Stimulated activated CD4-positive, alpha-beta T cell treated with anti-CD3 and anti-CD28 coated beads, TNF-alpha, amount 100 ng/mL, for 24 hours (primary cell): ENCODE results near the gene ETHE1.
A peak's percentile ranks its signal among the peaks of the same experiment; 100 is the strongest.
"Not testable (repeated sequence)": the region's sequence is repeated elsewhere in the genome, so short reads cannot be mapped to it uniquely, and the experiment has no call there.

Experiments
- DNase-seq, 3 experiments: peaks; one replicate each; pipeline ENCODE4 v3.0.0-alpha.2; 2020; ENCODE audit warnings: low read depth in 3 of 3

The ETHE1 gene

DNA sequence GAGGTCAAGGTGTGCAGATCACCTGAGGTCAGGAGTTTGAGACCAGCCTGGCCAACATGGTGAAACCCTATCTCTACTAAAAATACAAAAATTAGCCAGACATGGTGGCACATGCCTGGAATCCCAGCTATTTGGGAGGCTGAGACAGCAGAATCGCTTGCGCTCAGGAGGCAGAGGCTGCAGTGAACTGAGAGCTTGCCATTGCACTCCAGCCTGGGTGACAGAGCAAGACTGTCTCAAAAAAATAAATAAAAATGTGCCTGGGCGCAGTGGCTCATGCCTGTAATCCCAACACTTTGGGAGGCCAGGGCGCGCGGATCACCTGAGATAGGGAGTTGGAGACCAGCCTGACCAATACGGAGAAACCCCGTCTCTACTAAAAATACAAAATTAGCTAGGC is 3.3 kb downstream of the ETHE1 start:
- DNase-seq: not testable (repeated sequence)

- no peak for DNase-seq
These were observed 4.1 kb downstream of the ETHE1 start for GRCh38 chr19:43522929-43523328.

GRCh38 chr19:43519436-43520088 is 7.4 kb downstream of the ETHE1 start:
- DNase-seq: peak; percentile 70 to 78 (median 76)

- no peak for DNase-seq
These were observed 8.9 kb downstream of the ETHE1 start for GRCh38 chr19:43518051-43518450.

DNA sequence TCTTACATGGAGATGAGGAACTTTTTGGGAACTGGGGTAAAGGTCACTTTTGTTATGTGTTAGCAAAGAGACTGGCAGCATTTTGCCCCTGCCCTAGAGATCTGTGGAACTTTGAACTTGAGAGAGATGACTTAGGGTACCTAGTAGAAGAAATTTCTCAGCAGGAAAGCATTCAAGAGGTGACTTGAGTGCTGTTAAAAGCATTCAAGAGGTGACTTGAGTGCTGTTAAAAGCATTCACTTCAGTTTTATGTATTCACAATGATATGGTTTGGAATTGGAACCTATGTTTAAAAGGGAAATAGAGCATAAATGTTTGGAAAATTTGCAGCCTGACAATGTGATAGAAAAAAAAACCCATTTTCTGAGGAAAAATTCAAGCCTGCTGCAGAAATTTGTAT is 14.6 kb downstream of the ETHE1 start:
- DNase-seq: not testable (repeated sequence)

DNA sequence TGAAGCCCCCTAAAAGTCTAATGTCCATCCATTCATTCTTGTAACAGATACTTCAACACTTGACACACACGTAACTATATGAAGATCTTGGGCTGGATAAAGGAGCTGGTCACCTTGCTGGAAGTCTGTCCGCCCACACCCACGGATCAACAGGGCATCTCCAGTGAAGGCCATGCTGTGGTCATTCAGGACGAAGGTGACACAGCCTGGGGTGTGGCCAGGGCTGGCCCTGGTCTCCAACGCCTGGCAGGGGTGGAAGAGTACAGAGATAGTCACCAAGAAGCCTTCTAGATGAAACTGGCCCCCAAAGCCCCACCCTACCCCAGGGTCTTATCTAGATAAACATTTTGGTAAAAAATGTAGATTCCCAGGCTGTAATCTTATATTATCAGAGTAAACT is 15.7 kb downstream of the ETHE1 start:
- no peak for DNase-seq

DNA sequence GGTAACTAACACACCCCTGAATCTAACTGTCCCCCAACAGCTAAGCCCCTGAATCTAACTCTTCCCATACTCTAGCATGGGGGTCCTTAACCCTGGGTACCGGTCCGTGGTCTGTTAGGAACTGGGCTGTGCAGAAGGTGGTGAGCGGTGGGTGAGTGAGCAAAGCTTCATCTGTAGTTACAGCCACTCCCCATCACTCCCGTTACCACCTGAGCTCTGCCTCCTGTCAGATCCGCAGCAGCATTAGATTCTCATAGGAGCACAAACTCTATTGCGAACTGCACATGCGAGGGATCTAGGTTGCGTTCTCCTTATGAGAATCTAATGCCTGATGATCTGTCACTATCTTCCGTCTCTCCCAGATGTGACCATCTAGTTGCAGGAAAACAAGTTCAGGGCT is 16.3 kb downstream of the ETHE1 start:
- DNase-seq: no peak

GRCh38 chr19:43507880-43508279 is 19.1 kb downstream of the ETHE1 start:
- DNase-seq: no peak

DNA sequence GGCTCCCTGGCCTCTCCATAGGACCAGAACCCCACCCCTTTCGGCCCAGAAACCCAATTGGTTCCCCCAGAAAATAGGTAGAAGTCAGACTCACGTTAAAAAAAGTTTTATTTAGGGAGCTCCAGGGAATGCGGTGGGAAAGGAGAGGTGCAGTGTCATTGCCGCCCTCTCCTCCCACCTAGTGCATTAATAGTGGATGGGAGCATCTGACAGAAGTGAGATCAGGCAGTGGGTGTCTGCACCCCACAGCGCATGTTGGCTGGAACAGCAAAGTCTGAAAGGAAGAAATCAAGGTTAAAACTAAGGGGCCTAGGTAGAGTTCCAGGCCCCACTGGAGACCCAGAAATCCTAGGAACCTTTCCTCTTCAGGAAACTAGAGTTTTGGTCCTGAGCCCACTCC is 20.4 kb downstream of the ETHE1 start:
- no peak for DNase-seq

DNA sequence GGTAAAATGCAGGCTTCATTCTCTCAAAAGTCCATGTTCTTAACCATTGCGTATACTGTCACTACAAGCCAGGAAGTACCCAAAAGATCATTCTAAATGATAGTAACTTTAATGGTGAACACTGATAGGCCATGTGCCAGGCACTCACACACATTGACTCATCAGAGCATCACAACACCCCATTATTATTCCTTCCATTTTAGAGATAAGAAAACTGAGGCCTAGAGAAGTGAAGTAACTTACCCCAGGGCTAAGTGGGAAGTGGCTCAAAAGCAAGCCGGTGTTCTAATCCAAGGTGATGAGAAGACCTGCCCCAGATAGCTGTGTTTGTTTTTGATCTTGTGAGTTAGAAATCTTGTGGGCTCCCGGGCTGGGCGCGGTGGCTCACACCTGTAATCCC is 21.1 kb downstream of the ETHE1 start:
- no peak for DNase-seq

DNA sequence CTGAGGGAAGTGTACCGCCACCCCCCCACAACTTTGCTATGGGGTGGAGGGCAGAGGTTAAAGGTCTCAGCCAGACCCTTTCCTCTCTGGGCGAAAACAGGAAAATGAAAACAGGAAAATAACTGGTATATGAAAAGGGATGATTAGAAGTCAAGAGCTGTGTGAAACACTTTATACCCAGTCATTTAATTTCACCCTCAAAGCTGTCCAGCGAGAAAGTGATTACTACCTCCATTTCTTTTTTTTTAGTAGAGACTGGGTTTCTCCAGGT is 21.9 kb downstream of the ETHE1 start:
- no peak for DNase-seq

GRCh38 chr19:43504426-43505185 is 22.4 kb downstream of the ETHE1 start, which contains the start of gene PHLDB3:
PHLDB3 (minus strand) TSS chr19:43504746; CDS start chr19:43504118, 628 bp downstream.
- peak in 1 of 3 experiments; percentile 37 for DNase-seq

DNA sequence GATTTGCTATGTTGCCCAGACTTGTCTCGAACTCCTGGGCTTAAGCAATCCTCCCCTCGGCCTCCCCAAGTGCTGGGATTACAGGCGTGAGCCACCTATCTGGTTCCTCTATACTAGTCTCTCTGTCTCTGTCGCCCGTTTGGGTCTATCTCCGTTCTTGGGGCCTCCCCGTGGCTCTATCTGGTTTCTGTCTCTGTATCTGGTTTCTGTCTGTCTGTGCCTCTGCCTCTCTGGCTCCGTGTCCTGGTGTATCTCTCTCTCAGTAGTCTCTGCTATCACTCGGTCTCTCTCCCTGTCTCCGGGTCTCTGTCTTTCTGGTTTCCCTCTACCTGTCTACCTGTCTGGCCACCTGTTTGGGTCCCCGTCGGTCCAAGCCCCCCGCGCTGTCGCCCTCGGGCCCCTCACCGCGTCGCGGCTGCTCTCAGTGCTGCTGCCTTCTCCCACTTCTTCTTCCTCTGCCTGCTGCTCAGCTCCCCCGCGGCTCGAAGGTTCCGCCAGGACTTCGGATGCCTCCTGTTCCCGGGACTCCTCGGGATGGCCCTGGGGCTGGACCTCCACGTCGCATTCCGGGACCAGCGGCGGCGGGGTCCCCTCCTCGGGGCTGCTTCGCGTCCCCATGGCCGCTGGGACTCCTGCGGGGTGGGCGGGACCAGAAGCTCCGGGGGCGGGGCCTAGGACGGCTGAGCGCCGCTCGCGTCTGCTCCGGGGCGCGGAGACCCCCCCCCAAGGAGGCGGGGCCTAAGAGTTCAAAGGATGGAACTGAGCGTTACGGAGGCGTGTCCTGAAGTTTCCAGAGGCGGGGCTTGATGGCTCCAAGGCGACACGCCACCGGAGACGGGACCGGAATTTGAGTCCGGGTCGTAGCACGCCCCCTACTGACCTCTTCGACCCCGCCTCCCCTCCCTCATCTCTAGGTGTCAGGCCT is 23.2 kb downstream of the ETHE1 start:
- peak; percentile 98 to 100 (median 98) for DNase-seq

- DNase-seq: no peak
These were observed 24.5 kb downstream of the ETHE1 start for GRCh38 chr19:43502419-43502976.

- DNase-seq: no peak
These were observed 25.2 kb downstream of the ETHE1 start for GRCh38 chr19:43501661-43502418.

DNA sequence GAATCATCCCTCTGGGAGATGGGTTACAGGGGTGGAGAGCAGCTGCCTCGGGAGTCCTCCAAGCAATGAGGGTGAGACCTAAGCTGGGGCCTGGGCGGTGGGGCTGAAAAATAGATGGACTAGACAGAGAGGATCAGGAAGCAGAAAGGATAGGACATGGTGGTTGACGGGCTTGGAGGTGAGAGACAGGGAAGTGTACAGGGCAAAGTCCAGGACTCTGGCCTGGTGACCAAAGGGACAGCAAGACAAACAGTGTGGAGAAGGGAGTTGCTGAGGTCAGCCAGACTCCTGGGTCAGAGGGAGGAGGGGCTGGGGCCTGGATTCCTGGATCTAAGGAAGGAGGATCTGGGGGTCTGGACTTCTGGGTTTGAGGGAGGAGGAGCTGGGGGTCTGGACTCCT is 28.0 kb downstream of the ETHE1 start:
- DNase-seq: no peak

GRCh38 chr19:43498233-43498842 is 28.7 kb downstream of the ETHE1 start:
- no peak for DNase-seq

DNA sequence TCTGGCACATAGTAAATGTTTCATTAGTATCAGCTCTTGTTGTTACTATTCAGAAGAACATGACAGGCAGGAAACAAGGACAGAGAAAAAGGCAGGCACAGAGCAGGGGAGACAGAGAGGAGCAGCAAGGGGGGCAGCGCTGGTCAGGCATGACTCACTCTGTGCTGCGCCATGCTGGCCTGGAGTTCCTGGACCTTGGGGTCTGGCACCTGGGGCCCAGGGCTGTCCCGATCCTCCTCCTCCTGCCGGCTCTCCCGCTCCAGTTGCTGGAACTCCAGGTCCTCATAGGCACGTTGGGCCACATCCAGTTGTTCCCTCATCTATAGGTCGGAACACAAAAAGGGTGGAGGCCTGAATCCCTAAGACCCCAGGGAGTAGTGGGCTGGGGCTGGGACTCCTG is 30.0 kb downstream of the ETHE1 start:
- no peak for DNase-seq

GRCh38 chr19:43495082-43495481 is 31.9 kb downstream of the ETHE1 start:
- DNase-seq: no peak

- DNase-seq: no peak
These were observed 36.2 kb downstream of the ETHE1 start for GRCh38 chr19:43490759-43491158.

DNA sequence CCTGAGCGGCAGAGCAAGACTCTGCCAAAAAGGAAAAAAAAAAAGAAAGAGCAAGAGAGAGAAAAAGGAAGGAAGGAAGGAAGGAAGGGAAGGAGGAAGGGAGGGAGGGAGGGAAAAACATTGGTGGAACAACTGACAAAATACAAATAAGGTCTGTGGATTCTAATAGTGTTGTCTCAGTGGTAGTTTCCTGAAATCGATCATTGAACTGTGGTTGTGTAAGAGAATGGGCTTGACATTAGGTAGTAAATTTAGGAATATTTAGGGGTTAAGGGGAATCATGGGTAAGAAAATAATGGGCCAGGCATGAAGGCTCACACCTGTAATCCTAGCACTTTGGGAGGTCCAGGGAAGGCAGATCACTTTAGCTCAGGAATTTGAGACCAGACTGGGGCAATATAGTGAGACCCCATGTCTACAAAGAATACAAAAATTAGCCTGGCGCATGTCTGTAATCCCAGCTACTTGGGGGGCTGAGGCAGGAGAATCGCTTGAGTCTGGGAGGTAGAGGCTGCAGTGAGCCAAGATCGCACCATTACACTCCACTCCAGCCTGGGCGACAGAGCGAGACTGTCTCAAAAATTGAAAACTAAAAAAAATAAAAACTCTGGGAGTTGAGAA is 36.9 kb downstream of the ETHE1 start:
- no peak for DNase-seq
